Measurements from ENCODE around the gene FES.

GRCh38 chr15:90877315-90877714 is 7.0 kb upstream of the FES start:
- TF ChIP-seq CTCF (IDR thresholded peaks at IDR 0.05) (no peak), POLR2A (IDR thresholded peaks at IDR 0.05) (no peak)
